A673 (cell line): Measurements from ENCODE around the gene DTNA.

Source experiments
- CTCF ChIP-seq: fragments of 300-800, 200-600 bp; sonication (generic); conservative IDR thresholded peaks from 2 replicates; pipeline ENCODE4 v1.5.1; 2017; ENCODE audit warnings: low read depth, mild to moderate bottlenecking, antibody characterized with exemption, low read length, moderate library complexity, mixed read lengths
- EZH2 ChIP-seq: fragments of 200-600 bp; sonication (generic); IDR thresholded peaks from 2 replicates; pipeline ENCODE4 v1.6.1; 2017; ENCODE audit warnings: borderline replicate concordance, low read depth, mild to moderate bottlenecking, mixed read lengths, antibody characterized with exemption, low read length; ENCODE audit not compliant: poor library complexity, severe bottlenecking

- no peak for TF ChIP-seq CTCF
- TF ChIP-seq EZH2 = no peak
Measured at GRCh38 chr18:34859496-34859895, 149.4 kb downstream of the DTNA start.
